Measurements from ENCODE around the gene PIM3.

- TF ChIP-seq EGR1 (IDR thresholded peaks at IDR 0.05; ENCODE audit: borderline replicate concordance, low read depth, low read length) (no peak), ATF3 (IDR thresholded peaks at IDR 0.05; ENCODE audit: insufficient read depth, low read depth, low read length) (no peak), CREB1 (IDR thresholded peaks at IDR 0.05) (no peak), USF2 (IDR thresholded peaks at IDR 0.05; ENCODE audit: low read length) (no peak), JUN (IDR thresholded peaks at IDR 0.05; ENCODE audit: low read depth, low read length) (no peak), CTCF (IDR thresholded peaks at IDR 0.05; ENCODE audit: control extremely low read depth in 1 of 3, insufficient read depth in 1 of 3, low read depth in 1 of 3, low read length in 3 of 3) (no peak), SP1 (IDR thresholded peaks at IDR 0.05; ENCODE audit: low read depth, low read length) (no peak)
Observed at GRCh38 chr22:49954991-49955580, 5.5 kb upstream of the PIM3 start.

All from H1 (cell line).